Activated CD8-positive, alpha-beta memory T cell treated with anti-CD3 and anti-CD28 coated beads for 36 hours (primary cell): Measurements from ENCODE around the gene FAM50A. TPM values are rescaled to one million over a fixed set of nuclear protein-coding genes. Genes with fewer than 3 reads are reported as not detected.

Experiments used
- CTCF ChIA-PET: fragments of 350-600 bp; sonication (Branson Sonifier 250); formaldehyde crosslinking; loops from one replicate; lab custom pipeline; 2021; ENCODE audit warnings: antibody characterized with exemption; lab: Charles Lee
- POLR2A ChIA-PET: fragments of 350-600 bp; sonication (Branson Sonifier 250); formaldehyde crosslinking; loops from one replicate; lab custom pipeline; 2021; ENCODE audit warnings: antibody characterized with exemption; lab: Charles Lee
- total RNA-seq, 2 experiments: library from RNA; stranded (reverse); gene quantifications; one replicate each; pipeline ENCODE4 v1.2.3, GENCODE V29; 2021

FAM50A gene
- total RNA-seq, 2 experiments from 2014 or later: 73.2 to 78.2 TPM

DNA sequence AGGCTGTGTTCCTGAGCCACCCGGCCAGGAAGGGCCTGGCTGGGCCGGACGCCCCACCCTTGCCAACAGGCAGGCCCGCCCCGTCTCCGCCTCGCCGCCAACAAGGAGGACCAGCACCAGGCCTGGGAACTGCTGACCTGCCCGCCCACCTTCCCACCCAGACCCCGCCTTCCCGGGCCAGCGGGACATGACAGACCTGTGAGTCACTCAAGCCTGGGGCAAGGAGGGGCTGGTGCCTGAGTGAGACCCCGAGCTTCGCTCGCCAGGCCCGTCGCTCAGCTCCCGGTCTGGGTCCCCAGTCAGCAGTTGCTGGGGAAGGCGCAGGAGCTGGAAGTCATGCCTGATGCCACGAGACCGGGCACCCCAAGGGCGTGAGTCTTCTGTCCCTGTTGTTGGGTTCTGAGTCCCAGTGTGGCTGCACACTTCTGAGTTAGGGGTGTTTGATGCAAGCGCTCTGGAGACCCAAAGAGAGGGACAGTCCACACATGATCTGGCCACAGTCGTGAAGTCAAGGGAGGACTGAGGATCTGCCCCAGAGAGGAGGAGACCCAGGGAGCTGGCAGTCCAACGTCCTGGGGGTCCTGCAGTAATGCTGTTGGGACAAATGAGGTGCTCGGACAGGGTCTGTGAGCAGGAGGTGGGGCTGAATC lies 34.6 kb upstream of the FAM50A start, which contains the start of gene DNASE1L1:
DNASE1L1 (minus strand) TSS at position 33 of the 650 bp plus-strand sequence. CDS start 3,686 bp downstream, outside the sequence.
- CTCF ChIA-PET: interaction anchor here (2.0 kb wide), 1 partner anchor 10 kb away, joined by 8 read pairs; the partner anchor contains the start of gene RPL10
- POLR2A ChIA-PET: interaction anchor here (0.7 to 1.3 kb wide), 2 partner anchors 11 to 18 kb away, joined by 3 read pairs; partner anchors contain the start of gene RPL10

DNA sequence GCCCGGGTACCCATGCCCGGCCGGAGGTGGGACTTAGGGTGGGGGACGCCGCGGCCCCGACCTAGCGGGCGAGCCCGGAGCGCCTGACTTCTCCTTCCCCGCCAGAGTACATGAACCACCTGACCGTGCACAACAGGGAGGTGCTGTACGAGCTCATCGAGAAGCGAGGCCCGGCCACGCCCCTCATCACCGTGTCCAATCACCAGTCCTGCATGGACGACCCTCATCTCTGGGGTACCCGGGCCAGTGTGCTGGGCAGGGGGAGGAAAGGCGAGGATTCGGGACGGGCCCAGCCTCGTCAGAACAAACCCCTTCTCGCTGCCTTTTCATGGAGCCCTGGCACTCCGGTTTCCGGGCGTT lies 32.0 kb upstream of the FAM50A start:
- ChIA-PET CTCF (interaction anchor here (2.2 kb wide), 1 partner anchor 13 kb away, joined by 5 read pairs; the partner anchor contains the start of gene RPL10), POLR2A (interaction anchor here (1.2 to 1.8 kb wide), 4 partner anchors 9 to 17 kb away, joined by 3 to 6 read pairs (median 4); partner anchors contain the start of genes ATP6AP1 and RPL10)

DNA sequence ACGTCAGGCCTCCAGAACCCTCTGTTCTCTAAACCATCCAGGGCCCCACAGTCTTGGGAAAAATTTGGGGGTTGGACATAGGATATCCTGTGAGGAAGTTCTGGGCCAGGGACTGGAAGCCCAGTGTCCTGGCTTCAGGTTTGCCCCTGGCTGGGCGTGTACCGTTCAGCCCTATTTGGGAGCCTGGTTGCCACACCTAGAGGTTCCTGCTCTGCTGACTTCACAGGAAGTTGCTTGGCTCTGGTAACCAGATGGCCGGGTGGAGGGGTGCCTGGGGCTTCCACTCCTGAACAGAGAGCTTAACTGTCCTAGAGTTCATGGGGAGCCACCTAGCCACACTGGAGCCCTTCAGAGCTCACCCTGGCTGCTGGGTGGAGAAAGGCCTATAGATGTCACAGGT lies 31.5 kb upstream of the FAM50A start:
- CTCF ChIA-PET: interaction anchor here (2.2 kb wide), 1 partner anchor 14 kb away, joined by 5 read pairs; the partner anchor contains the start of gene RPL10

DNA sequence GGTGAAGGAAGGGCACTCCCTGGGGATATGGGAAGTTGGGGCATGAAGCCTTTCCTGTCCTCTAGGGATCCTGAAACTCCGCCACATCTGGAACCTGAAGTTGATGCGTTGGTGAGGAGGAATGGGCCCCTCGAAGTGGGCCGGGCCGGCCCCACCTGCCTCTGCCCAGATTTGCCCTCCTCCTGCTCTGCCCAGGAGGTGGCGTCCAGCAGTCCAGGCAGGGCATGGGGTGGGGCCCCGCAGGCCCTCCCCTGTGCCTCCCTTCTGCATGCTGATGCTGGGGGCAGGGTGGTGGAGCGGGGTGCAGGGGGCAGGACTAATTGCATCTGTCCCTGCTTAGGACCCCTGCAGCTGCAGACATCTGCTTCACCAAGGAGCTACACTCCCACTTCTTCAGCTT lies 30.8 kb upstream of the FAM50A start:
- POLR2A ChIA-PET: interaction anchor here (0.6 to 1.3 kb wide), 2 partner anchors 14 to 64 kb away, joined by 3 read pairs; partner anchors contain the start of gene RPL10
- CTCF ChIA-PET: interaction anchor here (2.2 kb wide), 1 partner anchor 15 kb away, joined by 5 read pairs; the partner anchor contains the start of gene RPL10

More for the DNA sequence above, 31.5 kb upstream of the FAM50A start:
- POLR2A ChIA-PET: interaction anchor here (1.2 to 1.8 kb wide), 4 partner anchors 9 to 16 kb away, joined by 3 to 6 read pairs (median 4); partner anchors contain the start of genes ATP6AP1 and RPL10

GRCh38 chrX:154417157-154417556 lies 26.8 kb upstream of the FAM50A start:
- CTCF ChIA-PET: interaction anchor here (0.7 kb wide), 1 partner anchor 53 kb away, joined by 4 read pairs; no protein-coding TSS in a partner anchor
- POLR2A ChIA-PET: no interaction called here

DNA sequence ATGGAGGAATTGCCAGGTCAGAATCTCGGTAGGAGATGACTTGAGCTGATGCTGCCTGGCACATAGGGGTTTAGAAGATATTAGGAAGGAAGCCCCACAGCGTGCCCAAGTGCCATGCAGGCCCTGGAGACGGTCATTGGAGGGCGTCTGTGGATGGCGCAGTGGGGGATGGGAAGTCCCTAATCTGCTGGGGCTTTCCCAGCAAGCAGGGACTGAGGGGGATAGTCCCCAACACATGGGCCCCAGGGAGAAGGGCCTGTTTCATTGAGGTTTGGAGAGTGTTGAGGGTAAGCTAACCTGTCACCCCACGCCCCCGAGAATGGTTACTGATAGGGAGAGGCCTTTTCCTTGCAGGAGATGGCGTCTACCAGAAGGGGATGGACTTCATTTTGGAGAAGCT lies 24.8 kb upstream of the FAM50A start:
- CTCF ChIA-PET: no interaction called here
- POLR2A ChIA-PET: no interaction called here

GRCh38 chrX:154419688-154420401 lies 24.1 kb upstream of the FAM50A start:
- ChIA-PET POLR2A (no interaction called here), CTCF (no interaction called here)

GRCh38 chrX:154420402-154420756 lies 23.6 kb upstream of the FAM50A start:
- ChIA-PET POLR2A (no interaction called here), CTCF (no interaction called here)

DNA sequence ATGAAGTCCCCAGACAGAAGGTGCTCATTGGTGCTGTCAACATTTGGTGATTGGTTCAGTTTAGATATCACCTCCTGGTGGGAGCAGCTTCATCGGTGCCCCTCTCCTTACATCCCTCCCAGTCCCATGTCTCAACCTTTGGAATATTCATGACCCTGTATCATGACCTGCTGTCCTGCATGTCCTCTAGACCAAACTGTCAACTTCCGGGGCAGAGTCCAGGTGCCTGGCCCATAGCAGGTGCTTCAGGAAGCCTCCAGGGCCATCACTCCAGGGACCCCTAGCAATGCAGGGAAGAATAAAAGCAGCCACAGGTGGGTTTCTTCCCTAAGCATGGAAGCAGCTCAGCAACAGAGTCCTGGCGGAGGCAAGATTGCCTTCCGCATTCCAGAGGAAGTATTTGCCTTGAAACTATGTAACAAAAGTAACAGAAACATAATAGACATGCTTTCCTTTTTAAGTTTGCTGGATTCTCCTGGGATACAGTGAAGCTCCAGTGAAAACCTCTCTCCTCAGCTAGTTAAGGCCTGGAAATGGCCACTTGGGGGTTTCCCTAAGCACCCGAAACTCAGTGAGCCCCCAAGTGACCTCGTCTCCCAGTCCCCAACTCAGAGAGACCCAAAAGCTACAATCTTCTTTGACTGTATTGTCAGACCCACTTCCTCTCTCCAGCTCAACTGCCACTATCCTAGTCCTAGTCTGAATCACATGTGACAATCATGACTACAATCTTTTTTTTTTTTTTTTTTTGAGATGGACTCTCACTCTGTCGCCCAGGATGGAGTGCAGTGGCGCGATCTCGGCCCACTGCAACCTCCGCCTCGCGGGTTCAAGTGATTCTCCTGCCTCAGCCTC lies 16.8 kb upstream of the FAM50A start:
- ChIA-PET CTCF (interaction anchor here (0.6 to 0.8 kb wide), 2 partner anchors 100 to 304 kb away, joined by 3 to 4 read pairs; no protein-coding TSS in a partner anchor), POLR2A (interaction anchor here (0.5 to 1.4 kb wide), 2 partner anchors 16 to 17 kb away, joined by 3 to 4 read pairs; partner anchors contain the start of gene TAFAZZIN)

DNA sequence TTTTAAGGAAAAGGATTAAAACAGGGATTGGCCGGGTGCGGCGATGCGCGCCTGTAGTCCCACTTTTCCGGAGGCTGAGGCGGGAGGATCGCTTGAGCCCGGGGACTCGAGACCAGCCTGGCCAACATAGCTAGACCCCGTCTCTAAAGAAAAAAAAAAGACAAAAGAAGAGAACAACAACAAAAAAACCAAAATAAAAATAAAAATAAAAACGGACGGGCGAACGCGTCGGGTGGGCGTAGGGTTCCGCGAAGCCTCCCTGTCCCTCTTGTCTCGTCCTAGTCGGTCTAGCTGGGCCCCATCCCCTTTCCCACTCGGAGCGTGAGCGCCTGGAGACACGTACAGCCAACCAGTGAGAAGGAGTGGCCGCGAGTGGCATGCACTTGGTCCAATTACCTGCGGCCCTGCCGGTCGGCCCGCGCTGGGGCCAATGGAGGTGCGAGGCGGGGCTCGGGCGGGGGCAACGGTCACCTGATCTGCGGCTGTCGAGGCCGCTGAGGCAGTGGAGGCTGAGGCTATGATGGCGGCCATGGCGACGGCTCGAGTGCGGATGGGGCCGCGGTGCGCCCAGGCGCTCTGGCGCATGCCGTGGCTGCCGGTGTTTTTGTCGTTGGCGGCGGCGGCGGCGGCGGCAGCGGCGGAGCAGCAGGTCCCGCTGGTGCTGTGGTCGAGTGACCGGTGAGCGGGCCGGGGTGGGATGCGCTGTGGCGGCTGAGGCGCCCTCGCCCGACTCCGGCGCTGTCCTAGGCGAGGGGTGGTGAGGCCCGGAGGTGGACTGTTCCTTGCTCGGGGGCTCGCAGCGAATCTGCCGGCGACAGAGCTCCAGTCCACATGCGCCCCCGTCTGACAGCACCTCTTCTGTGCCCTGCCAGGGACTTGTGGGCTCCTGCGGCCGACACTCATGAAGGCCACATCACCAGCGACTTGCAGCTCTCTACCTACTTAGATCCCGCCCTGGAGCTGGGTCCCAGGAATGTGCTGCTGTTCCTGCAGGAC lies 15.5 kb upstream of the FAM50A start, which contains the start of gene ATP6AP1:
ATP6AP1 (plus strand) TSS at position 502 of the 996 bp plus-strand sequence; CDS start at position 518, 16 bp downstream.
- ChIA-PET POLR2A (interaction anchor here (0.7 to 1.3 kb wide), 4 partner anchors 17 to 90 kb away, joined by 3 to 4 read pairs (median 4); partner anchors contain the start of genes LAGE3, PLXNA3 and TAFAZZIN), CTCF (interaction anchor here (0.6 kb wide), 1 partner anchor 305 kb away, joined by 4 read pairs; no protein-coding TSS in a partner anchor)

GRCh38 chrX:154429711-154430110 lies 14.2 kb upstream of the FAM50A start:
- POLR2A ChIA-PET: interaction anchor here (0.6 to 1.3 kb wide), 3 partner anchors 49 to 63 kb away, joined by 3 to 4 read pairs (median 3); partner anchors contain the start of gene LAGE3

DNA sequence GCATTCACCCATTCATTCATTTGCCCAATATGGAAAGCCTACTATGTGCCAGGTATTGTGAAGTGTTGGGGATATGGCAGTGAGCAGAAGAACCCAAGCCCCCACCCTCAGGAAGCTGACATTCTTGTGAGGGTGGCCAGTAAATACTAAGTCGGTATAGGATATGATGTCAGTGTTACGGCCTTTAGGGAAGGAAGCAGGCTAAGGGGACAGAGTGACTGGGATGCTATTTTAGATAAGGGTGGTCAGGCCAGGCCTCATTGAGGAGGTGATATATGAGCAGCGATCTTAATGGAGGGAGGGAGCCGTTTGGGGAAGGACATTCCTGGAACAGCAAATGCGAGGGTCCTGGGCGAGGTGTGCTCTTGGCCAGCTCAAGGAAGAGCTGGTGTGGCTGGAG lies 13.5 kb upstream of the FAM50A start:
- ChIA-PET CTCF (no interaction called here), POLR2A (interaction anchor here (0.6 kb wide), 1 partner anchor 63 kb away, joined by 3 read pairs; no protein-coding TSS in a partner anchor)

More at GRCh38 chrX:154429711-154430110, 14.2 kb upstream of the FAM50A start:
- CTCF ChIA-PET: no interaction called here

- ChIA-PET POLR2A (no interaction called here), CTCF (no interaction called here)
Measured at GRCh38 chrX:154430916-154431315, 13.0 kb upstream of the FAM50A start.

GRCh38 chrX:154431341-154431740 lies 12.6 kb upstream of the FAM50A start:
- CTCF ChIA-PET: no interaction called here
- POLR2A ChIA-PET: no interaction called here

DNA sequence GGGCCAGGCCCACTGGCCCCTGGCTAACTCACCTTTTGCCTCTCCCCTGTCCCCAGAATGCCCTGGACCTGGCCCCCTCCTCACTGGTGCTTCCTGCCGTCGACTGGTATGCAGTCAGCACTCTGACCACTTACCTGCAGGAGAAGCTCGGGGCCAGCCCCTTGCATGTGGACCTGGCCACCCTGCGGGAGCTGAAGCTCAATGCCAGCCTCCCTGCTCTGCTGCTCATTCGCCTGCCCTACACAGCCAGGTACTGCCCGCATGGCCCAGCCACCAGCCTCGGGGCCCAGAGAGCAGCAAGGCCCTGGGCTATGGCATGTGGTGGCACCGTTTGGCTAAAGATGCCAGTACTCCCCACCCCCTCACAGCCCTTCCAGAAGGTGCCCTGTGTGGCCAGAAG lies 11.7 kb upstream of the FAM50A start:
- CTCF ChIA-PET: no interaction called here
- POLR2A ChIA-PET: no interaction called here

GRCh38 chrX:154433605-154434004 lies 10.3 kb upstream of the FAM50A start:
- ChIA-PET POLR2A (interaction anchor here (0.6 kb wide), 1 partner anchor 70 kb away, joined by 3 read pairs; no protein-coding TSS in a partner anchor), CTCF (no interaction called here)
